Aorta (tissue), 5 donors: Measurements from ENCODE around the gene IMP4. TPM values are rescaled to one million over a fixed set of nuclear protein-coding genes. Genes with fewer than 3 reads are reported as not detected.

Source experiments
- ATAC-seq: fragments of 200-7000 bp; cut with Tn5 transposase; one replicate; pipeline ENCODE4 v1.9.1; 2022; ENCODE audit warnings: moderate library complexity; ENCODE audit not compliant: low FRiP score
- DNase-seq, 2 donors: peaks; one replicate each; pipeline ENCODE4 v3.0.0-alpha.2; 2020
- H3K27ac ChIP-seq, 2 donors: one replicate each; pipeline ENCODE4 v1.5.1; 2013; ENCODE audit warnings: low read length in 2 of 2, mild to moderate bottlenecking in 2 of 2, moderate library complexity in 2 of 2, control low read depth in 1 of 2, inconsistent platforms in 1 of 2, low read depth in 1 of 2
- H3K27me3 ChIP-seq, 2 donors: one replicate each; pipeline ENCODE4 v1.6.1; 2013; ENCODE audit warnings: control low read depth in 1 of 2, low read length in 1 of 2, mild to moderate bottlenecking in 1 of 2, moderate library complexity in 1 of 2; ENCODE audit not compliant: insufficient read depth in 2 of 2, control insufficient read depth in 1 of 2
- H3K36me3 ChIP-seq, 2 donors: one replicate each; pipeline ENCODE4 v1.6.1; 2013; ENCODE audit warnings: control low read depth in 1 of 2, low read length in 1 of 2, mild to moderate bottlenecking in 1 of 2; ENCODE audit not compliant: insufficient read depth in 2 of 2, control insufficient read depth in 1 of 2
- H3K4me1 ChIP-seq, 2 donors: one replicate each; pipeline ENCODE4 v1.6.1; 2013; ENCODE audit warnings: low read length in 2 of 2, control low read depth in 1 of 2, mild to moderate bottlenecking in 1 of 2, moderate library complexity in 1 of 2; ENCODE audit not compliant: insufficient read depth in 2 of 2, control insufficient read depth in 1 of 2
- H3K4me3 ChIP-seq, 2 donors: one replicate each; pipeline ENCODE4 v1.5.1; 2013; ENCODE audit warnings: low read length in 2 of 2, control low read depth in 1 of 2, mild to moderate bottlenecking in 1 of 2
- H3K9me3 ChIP-seq: one replicate; pipeline ENCODE4 v1.6.1; 2013; ENCODE audit warnings: mild to moderate bottlenecking, low read length; ENCODE audit not compliant: control insufficient read depth
- WGBS, 2 donors: extraction: QIAGEN DNeasy Blood & Tissue Kit; methylation state at CpG; one replicate each; pipeline ENCODE4 v1.1.7; 2013; 5-methylcytosine and 5-hydroxymethylcytosine counted together
- intact Hi-C, 2 donors: fragments of 100-400 bp; cut with DNase I; formaldehyde crosslinking; loops; one replicate each; pipeline versions ENCODE4 v1.14.2 to v1.15.0; 2022
- polyA plus RNA-seq, 2 donors: library from polyadenylated mRNA; stranded (reverse); fragments of 200-250 nt; gene quantifications; one replicate each; pipeline ENCODE4 v1.2.3, GENCODE V29; 2013
- total RNA-seq, 2 donors: library from RNA; stranded (reverse); fragmentation: NEBNext Ultra II Directional; extraction: Animal tissue kit (Norgen Biotek cat#: 25700); gene quantifications; one replicate each; pipeline ENCODE4 v1.2.1, GENCODE V29; 2021
- donor health status: healthy with polysubstance abuse.
- donor health status: Bipolar disorder and iron deficiency.
- donor health status: DM: no; HTN: no; CAD: no.
- donor health status: DM: no; HTN: no; CAD: no.
- donor health status: DM: yes; HTN: yes; CAD: no.

IMP4 gene
- total and polyA plus RNA-seq, 4 donors = 42.4 to 77.2 (median 45.7) TPM

DNA sequence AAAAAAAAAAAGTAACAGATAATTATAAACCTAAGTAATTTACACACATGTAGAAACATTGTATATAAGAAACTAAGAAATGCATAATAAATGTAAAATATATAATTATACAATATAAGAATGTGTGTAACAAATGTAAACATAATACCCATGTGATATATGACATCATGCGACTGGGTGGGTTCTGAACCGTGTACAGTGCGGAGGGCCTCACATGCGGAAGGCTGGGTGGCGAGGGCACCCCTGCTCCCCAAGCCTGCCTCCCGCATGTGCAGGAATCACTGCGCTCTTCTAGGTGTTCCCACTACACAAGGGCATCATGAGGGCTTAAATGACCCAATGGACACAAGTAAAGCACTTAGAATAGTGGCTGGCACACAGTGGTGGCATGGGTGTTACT is 15.2 kb downstream of the IMP4 start:
- DNase-seq (no peak), ATAC-seq (no peak)
- H3K9me3 ChIP-seq = no peaks in the 10 kb centered on the region
- WGBS, 2 donors = 97 to 98% methylated on average over 7 of the region's 7 CpGs
- H3K4me1 ChIP-seq = no peaks in the 10 kb centered on the region
- H3K27ac ChIP-seq = no peak overlapping the region
- H3K36me3 ChIP-seq = no peaks in the 10 kb centered on the region
- no peak overlapping the region for H3K4me3 ChIP-seq
- H3K27me3 ChIP-seq = no peaks in the 10 kb centered on the region
- intact Hi-C loops = loop anchor here in 1 of 2 donors (2.0 kb wide), 1 partner anchor 15 kb away; no protein-coding TSS in a partner anchor

DNA sequence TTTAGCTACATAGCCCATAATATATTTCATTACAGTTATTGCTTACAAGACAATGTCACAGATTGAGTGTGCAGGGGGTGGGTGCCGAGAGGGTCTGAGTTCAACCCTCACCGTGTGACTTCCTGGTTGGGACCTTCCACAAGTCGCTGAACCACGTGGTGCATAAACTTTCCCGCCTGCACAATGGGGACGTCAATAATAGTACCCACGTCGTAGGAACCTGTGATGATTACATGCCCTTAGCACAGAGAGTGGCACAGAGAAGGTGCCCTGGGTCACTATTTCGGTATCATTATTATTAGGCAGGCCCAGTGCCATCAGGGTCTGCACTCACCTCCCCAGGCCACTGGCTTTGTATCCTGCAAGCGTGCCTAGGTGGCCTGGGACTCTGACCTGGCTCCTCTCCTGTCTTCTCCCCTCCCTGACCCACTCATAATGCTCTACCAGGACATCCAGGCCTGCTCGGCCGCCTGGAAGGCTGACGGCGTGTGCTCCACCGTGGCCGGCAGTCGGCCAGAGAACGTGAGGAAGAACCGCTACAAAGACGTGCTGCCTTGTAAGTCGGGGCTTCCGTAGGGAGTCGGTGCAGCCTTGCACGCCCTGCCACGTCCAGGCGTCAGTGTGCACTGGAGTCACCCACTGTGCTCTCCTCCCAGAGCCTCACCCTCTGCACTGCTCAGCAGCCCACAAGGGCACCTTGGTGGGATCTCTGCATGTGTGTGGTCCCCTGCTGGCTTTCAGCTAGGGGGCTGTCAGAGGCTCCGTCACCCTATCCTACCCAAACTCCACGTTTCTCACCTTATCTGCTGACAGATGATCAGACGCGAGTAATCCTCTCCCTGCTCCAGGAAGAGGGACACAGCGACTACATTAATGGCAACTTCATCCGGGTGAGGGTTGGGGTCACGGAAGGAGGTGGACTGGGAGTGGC is 16.0 kb downstream of the IMP4 start:
- WGBS, 2 donors = 92 to 94% methylated on average over 33 of the region's 33 CpGs
- Histone ChIP-seq H3K36me3 (no peaks in the 10 kb centered on the region), H3K9me3 (no peaks in the 10 kb centered on the region), H3K4me3 (no peak overlapping the region), H3K27ac (no peak overlapping the region), H3K4me1 (no peaks in the 10 kb centered on the region), H3K27me3 (no peaks in the 10 kb centered on the region)
- ATAC-seq (no peak), DNase-seq (no peak)
- intact Hi-C loops = no loop called here

DNA sequence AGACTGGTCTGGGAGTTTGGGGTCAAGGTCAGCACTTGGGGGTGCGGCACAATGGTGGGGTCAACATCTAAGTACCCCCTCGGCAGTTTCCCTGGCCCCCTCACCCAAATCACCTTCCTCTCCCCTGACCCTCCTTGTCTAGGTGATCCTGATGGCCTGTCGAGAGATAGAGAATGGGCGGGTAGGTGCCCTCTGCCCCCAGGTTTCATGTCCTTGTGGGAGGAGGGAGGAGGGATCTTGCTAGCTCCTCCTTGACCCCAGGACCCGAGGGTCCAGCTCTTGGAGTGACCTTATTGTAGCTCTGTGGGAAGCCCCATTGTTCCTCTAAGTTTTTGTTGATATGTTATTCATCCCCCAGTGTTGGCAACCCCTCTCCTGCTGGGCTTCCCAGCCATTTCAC is 16.8 kb downstream of the IMP4 start:
- no peak overlapping the region for H3K4me3 ChIP-seq
- H3K4me1 ChIP-seq = no peaks in the 10 kb centered on the region
- H3K36me3 ChIP-seq = no peaks in the 10 kb centered on the region
- WGBS, 2 donors = 75 to 84% methylated on average over 5 of the region's 5 CpGs
- H3K27ac ChIP-seq = no peak overlapping the region
- no peak for ATAC-seq
- H3K27me3 ChIP-seq = no peaks in the 10 kb centered on the region
- intact Hi-C loops = no loop called here
- no peaks in the 10 kb centered on the region for H3K9me3 ChIP-seq
- DNase-seq = no peak

DNA sequence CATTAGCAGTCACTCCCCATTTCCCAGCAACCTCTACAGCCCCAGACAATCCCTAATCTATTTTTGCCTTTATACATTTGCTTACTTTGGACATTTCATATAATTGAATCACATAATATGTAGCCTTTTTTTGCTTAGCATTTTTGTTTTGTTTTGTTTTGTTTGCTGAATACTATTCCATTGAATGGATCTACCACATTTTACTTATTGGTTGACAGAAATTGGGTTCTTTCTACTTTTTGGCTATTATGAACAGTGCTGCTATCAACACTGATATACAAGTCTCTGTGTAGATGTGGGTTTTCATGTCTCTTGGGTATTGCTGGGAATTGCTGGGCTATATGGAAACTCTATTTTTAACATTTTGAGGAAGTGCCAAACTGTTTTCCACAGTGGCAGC is 20.8 kb downstream of the IMP4 start:
- no peaks in the 10 kb centered on the region for H3K4me1 ChIP-seq
- H3K9me3 ChIP-seq = no peaks in the 10 kb centered on the region
- ATAC-seq = no peak
- intact Hi-C loops = no loop called here
- H3K36me3 ChIP-seq = no peaks in the 10 kb centered on the region
- no peak for DNase-seq
- no peak overlapping the region for H3K4me3 ChIP-seq
- H3K27ac ChIP-seq = no peak overlapping the region
- H3K27me3 ChIP-seq = no peaks in the 10 kb centered on the region

DNA sequence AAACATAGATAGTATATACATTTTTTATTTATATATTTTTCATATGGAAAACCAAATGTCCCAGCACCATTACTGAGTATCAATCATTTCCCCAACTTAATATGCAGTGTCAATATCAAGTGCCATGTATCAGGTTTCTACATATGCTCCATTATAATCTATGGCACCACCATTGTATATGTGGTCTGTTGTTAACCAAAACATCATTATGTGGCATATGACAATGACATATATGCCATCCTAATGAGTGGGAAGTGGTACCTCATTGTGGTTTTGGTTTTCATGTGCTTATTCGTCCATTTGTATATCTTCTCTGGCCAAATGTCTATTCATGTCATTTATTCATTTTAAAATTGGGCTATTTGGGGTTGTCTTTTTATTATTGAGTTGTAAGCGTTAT is 22.4 kb downstream of the IMP4 start:
- DNase-seq (no peak), ATAC-seq (no peak)
- Histone ChIP-seq H3K27me3 (no peaks in the 10 kb centered on the region), H3K4me3 (no peak overlapping the region), H3K4me1 (no peaks in the 10 kb centered on the region), H3K36me3 (no peaks in the 10 kb centered on the region), H3K9me3 (no peaks in the 10 kb centered on the region), H3K27ac (no peak overlapping the region)
- 92 to 93% methylated on average over 2 of the region's 2 CpGs for WGBS, 2 donors
- intact Hi-C loops = no loop called here

DNA sequence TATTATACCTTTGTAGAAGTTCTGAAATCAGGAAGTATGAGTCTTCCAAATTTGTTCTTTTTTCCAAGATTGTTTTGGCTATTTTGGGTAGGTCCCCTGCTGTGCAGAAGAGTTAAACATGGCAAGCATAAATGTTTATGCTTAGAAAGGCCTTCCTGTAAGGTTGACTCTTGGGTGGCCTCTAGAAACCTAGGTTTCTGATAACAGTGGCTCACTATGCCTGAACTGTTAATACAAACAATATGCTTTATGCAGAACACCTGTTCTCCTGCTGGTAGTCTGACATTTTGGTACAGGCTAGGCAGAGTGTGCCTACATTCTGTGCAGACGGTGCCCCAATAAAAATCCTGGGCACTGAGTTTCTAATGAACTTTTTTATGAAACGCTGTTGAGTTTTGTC is 23.3 kb downstream of the IMP4 start:
- 89 to 90% methylated on average over 2 of the region's 2 CpGs for WGBS, 2 donors
- intact Hi-C loops = no loop called here
- no peaks in the 10 kb centered on the region for H3K9me3 ChIP-seq
- no peak overlapping the region for H3K4me3 ChIP-seq
- H3K27ac ChIP-seq = no peak overlapping the region
- H3K36me3 ChIP-seq = no peaks in the 10 kb centered on the region
- ATAC-seq (no peak), DNase-seq (no peak)
- no peaks in the 10 kb centered on the region for H3K27me3 ChIP-seq
- no peaks in the 10 kb centered on the region for H3K4me1 ChIP-seq

DNA sequence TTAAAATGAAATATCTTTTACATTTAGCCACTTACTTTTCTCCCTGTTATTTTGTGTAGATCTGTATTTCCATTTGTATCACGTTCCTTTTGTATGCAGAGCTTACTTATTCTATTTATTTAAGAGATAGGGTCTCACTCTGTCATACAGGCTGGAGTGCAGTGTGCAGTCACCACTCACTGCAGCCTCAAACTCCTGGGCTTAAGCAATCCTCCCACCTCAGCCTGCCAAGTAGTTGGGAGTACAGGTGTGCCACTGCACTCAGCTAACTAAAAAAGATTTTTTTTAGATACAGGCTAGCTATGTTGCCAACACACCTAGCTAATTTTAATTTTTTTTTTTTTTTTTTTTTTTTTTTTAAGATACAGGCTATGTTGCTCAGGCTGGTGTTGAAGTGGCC is 24.0 kb downstream of the IMP4 start:
- WGBS, 2 donors = 0 to 16% methylated on average over 1 of the region's 1 CpG
- ATAC-seq (no peak), DNase-seq (no peak)
- H3K27ac ChIP-seq = no peak overlapping the region
- H3K9me3 ChIP-seq = no peaks in the 10 kb centered on the region
- no peak overlapping the region for H3K4me3 ChIP-seq
- H3K27me3 ChIP-seq = no peaks in the 10 kb centered on the region
- H3K4me1 ChIP-seq = no peaks in the 10 kb centered on the region
- no peaks in the 10 kb centered on the region for H3K36me3 ChIP-seq
- intact Hi-C loops = no loop called here

DNA sequence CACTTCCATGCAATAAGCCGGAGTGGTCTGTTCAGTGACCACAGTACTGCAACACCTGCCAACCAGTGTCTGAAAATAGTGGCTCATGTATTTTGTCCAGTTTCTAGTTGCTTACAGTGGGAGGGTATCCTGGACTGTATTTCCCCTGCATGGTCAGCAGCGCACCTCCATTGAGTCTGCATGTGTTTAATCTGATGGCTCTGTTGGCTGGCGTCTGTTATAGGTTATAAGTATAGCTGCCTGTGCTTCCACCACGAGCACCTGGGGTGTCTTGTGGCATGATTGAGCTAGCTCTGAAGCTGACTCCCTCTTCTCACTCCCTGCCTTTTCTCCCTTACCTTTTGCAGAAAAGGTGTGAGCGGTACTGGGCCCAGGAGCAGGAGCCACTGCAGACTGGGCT is 26.1 kb downstream of the IMP4 start:
- DNase-seq = no peak
- no peaks in the 10 kb centered on the region for H3K4me1 ChIP-seq
- H3K9me3 ChIP-seq = no peaks in the 10 kb centered on the region
- no peak for ATAC-seq
- no peaks in the 10 kb centered on the region for H3K36me3 ChIP-seq
- H3K27ac ChIP-seq = no peak overlapping the region
- no peak overlapping the region for H3K4me3 ChIP-seq
- WGBS, 2 donors = 86 to 88% methylated on average over 5 of the region's 5 CpGs
- intact Hi-C loops = no loop called here
- no peaks in the 10 kb centered on the region for H3K27me3 ChIP-seq

DNA sequence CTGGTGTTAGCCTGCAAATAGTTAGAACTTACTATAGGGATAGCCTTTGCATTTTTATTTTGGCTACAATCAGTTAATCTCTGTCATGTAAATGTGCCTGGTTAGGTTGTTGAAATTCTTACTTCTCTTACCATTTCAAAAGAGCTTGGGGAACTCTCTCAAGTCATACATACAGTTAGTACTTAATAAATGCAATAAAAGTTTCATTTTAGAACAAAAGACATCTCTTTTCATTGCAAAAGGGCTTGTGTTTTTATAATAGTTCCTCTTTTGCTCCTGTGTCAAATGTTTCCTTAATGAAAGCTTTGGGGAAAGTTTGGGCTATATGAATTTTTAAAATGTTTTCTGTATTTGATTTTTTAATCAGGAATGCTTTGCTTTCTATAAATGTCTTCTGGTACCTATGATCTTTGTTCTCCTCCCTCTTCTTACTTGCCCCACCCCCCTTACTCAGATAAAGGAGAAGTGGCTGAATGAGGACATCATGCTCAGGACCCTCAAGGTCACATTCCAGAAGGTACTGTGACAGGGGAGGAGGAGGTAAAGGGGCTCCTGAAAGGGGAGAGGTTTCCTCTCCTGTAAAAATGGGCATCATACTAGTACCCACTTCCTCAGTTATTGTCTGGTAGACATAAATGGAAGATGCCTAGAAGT is 26.7 kb downstream of the IMP4 start:
- Histone ChIP-seq H3K9me3 (no peaks in the 10 kb centered on the region), H3K4me1 (no peaks in the 10 kb centered on the region), H3K4me3 (no peak overlapping the region), H3K27ac (no peak overlapping the region), H3K27me3 (no peaks in the 10 kb centered on the region), H3K36me3 (no peaks in the 10 kb centered on the region)
- ATAC-seq = no peak
- no peak for DNase-seq
- intact Hi-C loops = no loop called here
